MM.1S (cell line): Measurements from ENCODE around the gene TMEM31.

Experiments
- DNase-seq: peaks from one replicate; pipeline ENCODE4 v3.0.0-alpha.2; 2015
- H2AFZ ChIP-seq: fragments of 300-600 bp; sonication (generic); 2 replicates; pipeline ENCODE4 v1.6.0; 2016; ENCODE audit warnings: antibody characterized with exemption, low read length
- H3F3A ChIP-seq: fragments of 300-600 bp; sonication (generic); 2 replicates; pipeline ENCODE4 v1.6.1; 2016; ENCODE audit warnings: mild to moderate bottlenecking, antibody characterized with exemption, low read length, moderate library complexity, mixed read lengths; ENCODE audit not compliant: insufficient read depth
- H3K27ac ChIP-seq: fragments of 300-600 bp; sonication (generic); 2 replicates; pipeline ENCODE4 v1.5.1; 2016; ENCODE audit warnings: mild to moderate bottlenecking, low read length
- H3K27me3 ChIP-seq: fragments of 300-600 bp; sonication (generic); replicated peaks from 2 replicates; pipeline ENCODE4 v1.6.0; 2016; ENCODE audit warnings: low read length; ENCODE audit not compliant: insufficient read depth
- H3K36me3 ChIP-seq: fragments of 300-600 bp; sonication (generic); replicated peaks from 2 replicates; pipeline ENCODE4 v1.6.1; 2016; ENCODE audit warnings: mild to moderate bottlenecking, low read length, mixed read lengths; ENCODE audit not compliant: insufficient read depth
- H3K4me1 ChIP-seq: fragments of 300-600 bp; sonication (generic); 2 replicates; pipeline ENCODE4 v1.6.1; 2016; ENCODE audit warnings: low read length, mixed read lengths
- H3K4me2 ChIP-seq: fragments of 300-600 bp; sonication (generic); 2 replicates; pipeline ENCODE4 v1.6.0; 2016; ENCODE audit warnings: low read depth, low read length
- H3K4me3 ChIP-seq: fragments of 300-600 bp; sonication (generic); 2 replicates; pipeline ENCODE4 v1.5.1; 2016; ENCODE audit warnings: low read length, mixed read lengths
- H3K79me2 ChIP-seq: fragments of 300-600 bp; sonication (generic); 2 replicates; pipeline ENCODE4 v1.6.1; 2016; ENCODE audit warnings: mixed run types, low read length, mixed read lengths
- H3K9ac ChIP-seq: fragments of 300-600 bp; sonication (generic); 2 replicates; pipeline ENCODE4 v1.6.1; 2016; ENCODE audit warnings: low read length, mixed read lengths
- H3K9me2 ChIP-seq: fragments of 300-600 bp; sonication (generic); replicated peaks from 2 replicates; pipeline ENCODE4 v1.6.1; 2016; ENCODE audit warnings: mild to moderate bottlenecking, low read length, mixed read lengths; ENCODE audit not compliant: insufficient read depth
- H3K9me3 ChIP-seq: fragments of 300-600 bp; sonication (generic); replicated peaks from 2 replicates; pipeline ENCODE4 v1.6.1; 2016; ENCODE audit warnings: mild to moderate bottlenecking, low read length, mixed read lengths; ENCODE audit not compliant: insufficient read depth
- H4K20me1 ChIP-seq: fragments of 300-600 bp; sonication (generic); 2 replicates; pipeline ENCODE4 v1.6.1; 2016; ENCODE audit warnings: mild to moderate bottlenecking, low read length, moderate library complexity, mixed read lengths; ENCODE audit not compliant: insufficient read depth
- EZH2 ChIP-seq: fragments of 300-600 bp; sonication (generic); optimal IDR thresholded peaks from 2 replicates; pipeline ENCODE3; 2017; ENCODE audit warnings: low read depth, mild to moderate bottlenecking, antibody characterized with exemption, low read length, mixed read lengths
- EZH2phosphoT487 ChIP-seq: fragments of 300-600 bp; sonication (generic); IDR thresholded peaks from 2 replicates; pipeline ENCODE4 v1.6.1; 2018; ENCODE audit warnings: antibody characterized with exemption, low read length
- TF ChIP-seq, protein P1 (sequence below): fragments of 300-600 bp; sonication (generic); IDR thresholded peaks from 2 replicates; pipeline ENCODE4 v1.5.1; 2016; ENCODE audit warnings: antibody characterized with exemption, low read length, mixed read lengths

Gene TMEM31

DNA sequence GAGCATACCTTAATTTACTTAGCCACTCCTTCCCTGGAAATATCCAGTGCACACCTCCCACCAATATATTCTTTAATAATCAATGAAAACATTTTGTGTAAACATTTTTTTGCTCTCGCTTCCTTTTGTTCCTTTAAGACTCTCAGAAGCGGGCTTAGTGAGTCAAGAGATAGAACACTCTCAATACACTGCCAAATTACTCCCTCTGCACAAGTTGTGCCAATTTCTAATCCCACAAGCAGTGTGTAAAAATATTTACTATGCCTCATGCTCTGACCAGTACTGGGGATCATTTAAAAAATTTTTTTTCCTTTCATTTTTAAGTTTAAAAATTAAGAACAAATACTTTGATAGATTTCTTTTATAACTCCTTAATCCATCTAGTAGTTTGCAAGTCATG is 29.3 kb upstream of the TMEM31 start:
- TF ChIP-seq EZH2 (no peak), EZH2phosphoT487 (no peak)
- TF ChIP-seq, protein P1, sequence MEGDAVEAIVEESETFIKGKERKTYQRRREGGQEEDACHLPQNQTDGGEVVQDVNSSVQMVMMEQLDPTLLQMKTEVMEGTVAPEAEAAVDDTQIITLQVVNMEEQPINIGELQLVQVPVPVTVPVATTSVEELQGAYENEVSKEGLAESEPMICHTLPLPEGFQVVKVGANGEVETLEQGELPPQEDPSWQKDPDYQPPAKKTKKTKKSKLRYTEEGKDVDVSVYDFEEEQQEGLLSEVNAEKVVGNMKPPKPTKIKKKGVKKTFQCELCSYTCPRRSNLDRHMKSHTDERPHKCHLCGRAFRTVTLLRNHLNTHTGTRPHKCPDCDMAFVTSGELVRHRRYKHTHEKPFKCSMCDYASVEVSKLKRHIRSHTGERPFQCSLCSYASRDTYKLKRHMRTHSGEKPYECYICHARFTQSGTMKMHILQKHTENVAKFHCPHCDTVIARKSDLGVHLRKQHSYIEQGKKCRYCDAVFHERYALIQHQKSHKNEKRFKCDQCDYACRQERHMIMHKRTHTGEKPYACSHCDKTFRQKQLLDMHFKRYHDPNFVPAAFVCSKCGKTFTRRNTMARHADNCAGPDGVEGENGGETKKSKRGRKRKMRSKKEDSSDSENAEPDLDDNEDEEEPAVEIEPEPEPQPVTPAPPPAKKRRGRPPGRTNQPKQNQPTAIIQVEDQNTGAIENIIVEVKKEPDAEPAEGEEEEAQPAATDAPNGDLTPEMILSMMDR: no peak
- H3K79me2 ChIP-seq: peaks cover 34% of the 10 kb centered on the region
- no peak for DNase-seq
- no peak overlapping the region for H3K4me2 ChIP-seq
- peaks cover 3% of the 10 kb centered on the region; the same call in 1 of the 2 replicates for H3K4me1 ChIP-seq
- H3K27me3 ChIP-seq: no peaks in the 10 kb centered on the region
- H4K20me1 ChIP-seq: no peaks in the 10 kb centered on the region
- no peak overlapping the region for H3K9ac ChIP-seq
- H3K9me2 ChIP-seq: no peaks in the 10 kb centered on the region
- no peak overlapping the region for H3K27ac ChIP-seq
- H3K4me3 ChIP-seq: no peak overlapping the region
- no peak overlapping the region for H2AFZ ChIP-seq
- no peaks in the 10 kb centered on the region for H3K9me3 ChIP-seq
- H3K36me3 ChIP-seq: peaks cover 8% of the 10 kb centered on the region; the same call in 1 of the 2 replicates
- H3F3A ChIP-seq: peaks cover 3% of the 10 kb centered on the region; the same call in 1 of the 2 replicates

DNA sequence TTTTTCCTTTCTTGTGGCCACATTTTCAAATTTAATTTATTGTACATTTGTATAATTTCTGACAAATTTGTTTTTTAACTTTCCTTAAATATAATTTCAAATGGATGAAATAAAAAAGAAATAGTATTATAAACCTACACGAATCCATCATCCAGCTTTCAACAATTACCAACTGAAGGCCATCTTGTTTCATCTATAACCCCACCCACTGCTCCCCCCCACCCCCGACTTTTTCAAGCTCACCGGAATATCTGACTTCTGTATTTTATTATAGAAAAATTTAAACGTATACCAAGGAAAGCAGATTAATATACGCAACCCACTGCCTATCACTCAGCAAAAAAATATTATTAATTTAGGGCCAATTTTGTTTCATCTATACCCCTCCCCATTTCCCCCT is 25.3 kb upstream of the TMEM31 start:
- no peaks in the 10 kb centered on the region for H4K20me1 ChIP-seq
- H3K27me3 ChIP-seq: no peaks in the 10 kb centered on the region
- TF ChIP-seq, protein P1: no peak
- TF ChIP-seq EZH2phosphoT487 (no peak), EZH2 (no peak)
- no peak for DNase-seq
- peaks cover 9% of the 10 kb centered on the region; the same call in 1 of the 2 replicates for H3F3A ChIP-seq
- no peak overlapping the region for H2AFZ ChIP-seq
- H3K4me1 ChIP-seq: peaks cover 10% of the 10 kb centered on the region; the same call in 1 of the 2 replicates
- H3K4me3 ChIP-seq: peak overlapping the region; percentile 74
- H3K9ac ChIP-seq: peak overlapping the region; percentile 90
- peak overlapping the region; percentile 98; the same call in 1 of the 2 replicates for H3K27ac ChIP-seq
- peaks cover 8% of the 10 kb centered on the region; the same call in 1 of the 2 replicates for H3K36me3 ChIP-seq
- peaks cover 34% of the 10 kb centered on the region for H3K79me2 ChIP-seq
- H3K9me3 ChIP-seq: no peaks in the 10 kb centered on the region
- H3K4me2 ChIP-seq: peak overlapping the region; percentile 54
- no peaks in the 10 kb centered on the region for H3K9me2 ChIP-seq

DNA sequence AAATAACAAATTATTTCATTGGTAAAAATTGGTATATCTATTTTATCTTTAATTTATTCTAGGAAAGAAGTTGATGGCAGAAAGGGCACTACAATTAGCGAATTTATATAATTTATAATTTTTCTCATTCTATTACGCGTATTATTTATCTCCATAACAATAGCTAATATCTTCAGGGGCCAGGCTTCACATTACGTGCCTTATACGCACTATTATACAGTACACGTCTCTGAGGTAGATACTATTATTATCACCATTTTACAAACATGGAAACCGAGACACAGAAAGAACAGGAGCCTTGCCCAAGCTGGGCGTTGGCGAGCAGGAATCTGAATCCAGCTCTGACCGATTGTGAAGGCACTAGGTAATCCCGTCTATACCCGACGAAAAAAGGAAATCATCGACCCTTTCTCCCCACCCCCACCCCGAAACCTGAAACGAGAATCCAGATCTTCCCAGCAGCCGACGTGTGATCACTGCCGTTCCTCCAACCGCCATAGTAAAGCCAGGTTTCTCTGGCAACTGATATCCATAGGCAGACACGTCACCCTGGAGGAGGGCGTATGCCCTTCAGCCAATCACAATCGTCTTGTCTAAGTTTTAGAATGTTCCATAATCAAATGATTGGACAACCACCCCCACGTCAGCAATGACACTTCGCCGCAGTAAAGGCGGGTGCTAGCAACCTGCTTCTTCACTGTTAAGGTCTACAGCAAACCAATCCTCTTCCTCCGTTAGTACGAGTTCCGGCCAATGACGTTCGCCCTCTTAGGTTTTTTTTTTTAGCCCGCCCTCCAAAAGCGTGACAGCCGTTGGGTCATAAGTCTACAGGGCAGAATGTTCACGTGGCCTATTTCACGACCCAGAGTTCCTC is 24.3 kb upstream of the TMEM31 start, which contains the start of gene MORF4L2:
Gene MORF4L2, minus strand, starts transcription at position 501 of the 874 bp plus-strand sequence. CDS start 9,672 bp downstream, outside the sequence.
- no peaks in the 10 kb centered on the region for H3K9me3 ChIP-seq
- H3K9ac ChIP-seq: peak within 1 kb of the TSS; percentile 93
- TF ChIP-seq EZH2 (no peak), EZH2phosphoT487 (no peak)
- TF ChIP-seq, protein P1: no peak
- H3K27ac ChIP-seq: peak within 1 kb of the TSS; percentile 98
- DNase-seq: peak; percentile 95
- H4K20me1 ChIP-seq: no peaks in the 10 kb centered on the region
- peaks cover 3% of the 10 kb centered on the region; the same call in 1 of the 2 replicates for H3K36me3 ChIP-seq
- peak within 1 kb of the TSS; percentile 91 for H3K4me3 ChIP-seq
- peaks cover 9% of the 10 kb centered on the region; the same call in 1 of the 2 replicates for H3F3A ChIP-seq
- H3K27me3 ChIP-seq: no peaks in the 10 kb centered on the region
- H3K4me2 ChIP-seq: peak within 1 kb of the TSS; percentile 67
- H2AFZ ChIP-seq: peak within 1 kb of the TSS; percentile 81
- H3K9me2 ChIP-seq: no peaks in the 10 kb centered on the region
- peaks cover 34% of the 10 kb centered on the region for H3K79me2 ChIP-seq
- H3K4me1 ChIP-seq: peaks cover 10% of the 10 kb centered on the region; the same call in 1 of the 2 replicates
